Breast epithelium (tissue), 3 donors: ENCODE measurements around the gene TGM2.

Experiments used
- POLR2A ChIP-seq: fragments of 450-650 bp; IDR thresholded peaks from one replicate; pipeline ENCODE4 v1.6.1; 2016; ENCODE audit warnings: antibody characterized with exemption, mild to moderate bottlenecking, moderate library complexity
- TF ChIP-seq, protein P1 (sequence below), 3 donors: fragments of 450-650 bp; IDR thresholded peaks; one replicate each; pipeline ENCODE4 v1.5.1; 2016 to 2017; ENCODE audit warnings: antibody characterized with exemption in 3 of 3, mild to moderate bottlenecking in 3 of 3, moderate library complexity in 3 of 3

DNA sequence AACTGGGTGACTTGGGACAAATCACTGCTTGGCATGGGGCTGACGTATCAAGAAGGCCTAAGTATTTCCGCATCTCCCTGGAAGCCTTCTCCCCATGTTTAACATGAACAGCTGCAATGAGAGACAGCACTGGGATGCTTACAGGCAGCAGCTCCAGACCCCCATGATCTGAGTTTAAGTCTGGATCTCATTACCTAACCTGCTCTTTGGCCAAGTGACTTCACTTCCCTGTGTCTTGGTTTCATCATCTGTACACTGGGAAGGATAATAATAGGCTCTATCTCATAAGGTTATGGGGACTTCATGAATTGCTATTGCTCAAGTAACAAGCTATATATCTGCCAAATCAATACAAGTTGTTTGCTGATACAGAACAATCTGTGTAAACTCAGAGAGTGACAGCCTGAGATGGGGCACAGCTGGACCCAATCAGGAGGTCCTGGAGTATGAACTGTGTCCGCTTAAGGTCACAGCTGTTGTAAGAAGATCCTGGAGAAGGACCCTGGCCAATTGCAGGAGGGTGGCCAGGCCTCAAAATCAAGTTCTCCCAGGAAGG, 56.0 kb downstream of the TGM2 start:
- TF ChIP-seq, protein P1, sequence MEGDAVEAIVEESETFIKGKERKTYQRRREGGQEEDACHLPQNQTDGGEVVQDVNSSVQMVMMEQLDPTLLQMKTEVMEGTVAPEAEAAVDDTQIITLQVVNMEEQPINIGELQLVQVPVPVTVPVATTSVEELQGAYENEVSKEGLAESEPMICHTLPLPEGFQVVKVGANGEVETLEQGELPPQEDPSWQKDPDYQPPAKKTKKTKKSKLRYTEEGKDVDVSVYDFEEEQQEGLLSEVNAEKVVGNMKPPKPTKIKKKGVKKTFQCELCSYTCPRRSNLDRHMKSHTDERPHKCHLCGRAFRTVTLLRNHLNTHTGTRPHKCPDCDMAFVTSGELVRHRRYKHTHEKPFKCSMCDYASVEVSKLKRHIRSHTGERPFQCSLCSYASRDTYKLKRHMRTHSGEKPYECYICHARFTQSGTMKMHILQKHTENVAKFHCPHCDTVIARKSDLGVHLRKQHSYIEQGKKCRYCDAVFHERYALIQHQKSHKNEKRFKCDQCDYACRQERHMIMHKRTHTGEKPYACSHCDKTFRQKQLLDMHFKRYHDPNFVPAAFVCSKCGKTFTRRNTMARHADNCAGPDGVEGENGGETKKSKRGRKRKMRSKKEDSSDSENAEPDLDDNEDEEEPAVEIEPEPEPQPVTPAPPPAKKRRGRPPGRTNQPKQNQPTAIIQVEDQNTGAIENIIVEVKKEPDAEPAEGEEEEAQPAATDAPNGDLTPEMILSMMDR (IDR thresholded peaks at IDR 0.05): no peak
- TF ChIP-seq POLR2A: no peak
